ENCODE data around the gene EGFL6.
A peak's percentile ranks its signal among the peaks of the same experiment; 100 is the strongest.
"Not testable (repeated sequence)": the region's sequence is repeated elsewhere in the genome, so short reads cannot be mapped to it uniquely, and the experiment has no call there.

EGFL6 gene

DNA sequence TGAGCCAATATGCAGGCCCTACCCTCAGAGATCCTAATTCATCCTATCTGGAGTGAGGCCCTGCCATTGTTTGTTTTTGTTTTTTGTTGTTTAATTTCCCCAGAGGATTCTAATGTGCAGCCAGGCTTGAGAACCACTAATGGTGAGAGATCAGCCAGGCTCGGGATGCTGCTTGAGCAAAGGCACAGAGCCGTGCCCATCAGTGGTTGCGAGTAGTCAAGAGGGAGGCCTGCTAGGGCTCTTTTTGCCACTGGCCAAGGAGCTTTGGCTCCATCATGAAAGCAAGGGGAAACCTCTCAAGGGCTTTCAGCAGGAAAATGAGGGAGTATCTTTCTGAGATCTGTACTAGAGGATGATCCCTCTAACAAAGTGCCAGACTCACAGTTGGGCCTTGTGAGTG is 86.3 kb downstream of the EGFL6 start:
- no peak for DNase-seq

DNA sequence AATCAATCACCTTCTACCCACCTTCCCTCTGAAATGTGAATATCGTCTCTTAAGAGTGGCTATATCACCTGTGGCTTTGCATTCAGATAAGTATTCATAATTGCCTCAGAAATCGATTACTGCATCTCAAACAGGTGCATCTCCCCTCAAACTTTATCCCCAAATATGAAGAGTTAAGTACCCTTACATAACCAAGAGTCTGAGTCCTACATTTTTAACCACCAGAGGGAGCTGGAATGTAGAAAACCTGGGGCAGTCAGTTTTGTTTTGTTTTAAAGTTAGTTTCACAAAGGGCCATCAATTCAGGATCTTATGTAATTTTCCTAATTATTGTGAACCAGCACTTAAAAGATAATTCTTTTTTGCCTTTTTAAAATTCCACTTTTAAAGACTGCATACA is 89.2 kb downstream of the EGFL6 start:
- no peak for DNase-seq

DNA sequence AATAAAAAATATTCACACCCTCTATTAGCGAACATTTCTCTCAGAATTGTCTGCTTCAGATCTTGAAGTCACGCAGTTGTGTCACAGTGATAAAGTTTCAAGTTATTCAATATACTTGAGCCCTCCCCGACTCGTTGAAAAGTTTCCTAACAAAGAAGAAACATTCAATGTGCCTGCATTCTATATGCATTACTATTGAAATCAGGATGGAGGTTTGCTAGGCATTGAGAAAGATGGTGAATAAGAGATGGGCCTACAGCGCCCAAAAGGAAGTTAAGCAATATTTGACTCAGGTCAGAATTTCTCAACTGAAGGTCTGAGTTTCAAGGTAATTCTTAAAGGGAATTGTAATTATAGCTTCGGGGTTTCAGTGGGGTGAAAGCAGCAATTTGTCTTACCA is 89.7 kb downstream of the EGFL6 start:
- no peak for DNase-seq

DNA sequence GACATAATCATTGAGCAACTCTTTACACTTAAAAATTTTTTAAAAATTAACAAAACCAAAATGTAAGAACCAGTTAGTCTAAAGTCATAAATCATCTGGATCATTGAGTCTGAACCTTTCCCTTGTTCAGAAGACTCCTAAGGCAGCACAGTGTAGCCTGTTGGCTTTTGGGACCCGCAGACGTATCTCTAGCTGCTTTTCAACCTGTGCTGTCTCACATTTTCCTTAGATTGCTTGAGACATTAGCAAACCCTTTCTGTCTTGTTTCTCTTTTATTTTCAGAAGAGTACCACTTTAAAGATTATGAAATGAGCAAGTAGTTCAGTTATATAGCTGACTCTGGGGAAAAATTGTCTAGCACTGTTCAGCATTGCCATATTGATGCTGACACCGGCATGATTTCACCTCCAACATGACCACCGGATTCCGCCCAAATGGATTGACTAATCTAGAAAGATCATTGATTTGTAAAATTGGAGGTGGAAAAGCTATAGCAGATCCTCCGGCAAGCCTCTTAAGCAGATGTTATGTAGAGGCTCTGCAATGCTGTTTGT is 92.4 kb downstream of the EGFL6 start:
- DNase-seq, result no peak

DNA sequence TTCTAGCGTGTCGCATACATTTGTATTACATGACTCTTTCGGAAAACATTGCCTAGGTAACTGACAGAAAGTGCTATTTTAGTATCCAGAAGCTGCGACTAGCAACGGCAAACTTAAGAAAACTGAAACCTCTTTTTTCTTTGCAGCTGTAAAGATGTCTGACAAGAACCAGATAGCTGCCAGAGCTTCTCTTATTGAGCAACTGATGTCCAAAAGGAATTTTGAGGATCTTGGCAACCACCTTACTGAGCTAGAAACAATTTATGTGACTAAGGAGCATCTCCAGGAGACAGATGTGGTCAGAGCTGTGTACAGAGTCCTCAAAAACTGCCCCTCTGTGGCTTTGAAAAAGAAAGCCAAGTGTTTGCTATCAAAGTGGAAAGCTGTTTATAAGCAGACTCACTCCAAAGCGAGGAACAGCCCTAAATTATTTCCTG is 93.0 kb downstream of the EGFL6 start:
- no peak for DNase-seq

DNA sequence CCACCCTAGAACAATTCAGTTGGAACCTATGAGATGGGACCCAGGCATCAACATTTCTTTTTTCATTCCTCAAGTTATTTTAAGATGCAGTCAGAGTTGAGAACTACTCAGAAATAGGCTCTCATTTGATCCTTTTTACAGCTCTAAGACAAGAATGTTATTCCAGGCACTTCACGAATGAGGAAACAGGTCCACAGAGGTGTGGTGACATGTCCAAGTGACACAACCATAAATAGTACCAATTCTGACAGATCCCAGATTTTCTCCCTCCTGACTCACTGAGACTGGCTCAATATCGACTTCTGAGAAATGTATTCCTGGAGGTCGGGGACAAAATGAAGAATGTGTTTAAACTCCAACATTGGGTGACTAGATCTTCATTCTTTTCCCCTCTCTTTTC is 94.6 kb downstream of the EGFL6 start:
- DNase-seq, result no peak

DNA sequence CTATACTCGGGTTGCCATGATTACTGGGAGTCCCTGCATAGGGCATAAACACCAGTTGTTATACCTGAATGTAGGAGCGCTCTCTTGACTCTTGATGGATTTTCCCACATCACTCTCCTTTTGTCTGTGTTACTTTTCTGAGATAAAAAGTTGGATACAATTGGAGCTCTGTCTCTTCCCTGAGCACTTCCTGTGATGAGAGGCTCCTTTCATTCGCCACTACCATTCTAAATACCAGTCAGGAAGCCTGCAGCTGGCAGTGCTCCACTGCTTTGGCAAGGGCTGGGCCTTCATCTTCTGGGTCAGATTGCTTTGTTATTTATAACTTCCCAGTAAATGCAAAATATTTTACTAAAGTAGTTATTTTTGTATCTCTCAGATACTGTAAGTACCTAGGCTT is 97.4 kb downstream of the EGFL6 start:
- DNase-seq, result no peak

DNA sequence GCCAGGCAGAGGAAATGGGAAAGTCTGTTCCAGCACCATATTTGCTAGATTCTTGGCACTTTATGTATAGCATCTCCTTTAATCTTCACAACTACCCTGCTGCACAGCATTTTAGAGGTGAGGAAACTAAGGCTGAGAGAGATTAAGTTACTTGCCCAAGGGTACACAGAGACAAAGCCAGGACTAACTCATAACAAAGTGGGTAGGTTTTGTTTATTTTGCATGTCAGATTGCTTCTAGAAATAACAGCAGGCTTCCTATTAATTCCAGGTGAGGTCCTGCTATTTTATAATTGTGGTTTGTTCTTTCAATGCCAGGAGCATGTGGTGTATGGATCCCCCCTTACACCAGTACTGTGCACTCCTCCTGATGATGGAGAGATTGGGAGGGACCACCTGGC is 98.5 kb downstream of the EGFL6 start:
- DNase-seq, result no peak

DNA sequence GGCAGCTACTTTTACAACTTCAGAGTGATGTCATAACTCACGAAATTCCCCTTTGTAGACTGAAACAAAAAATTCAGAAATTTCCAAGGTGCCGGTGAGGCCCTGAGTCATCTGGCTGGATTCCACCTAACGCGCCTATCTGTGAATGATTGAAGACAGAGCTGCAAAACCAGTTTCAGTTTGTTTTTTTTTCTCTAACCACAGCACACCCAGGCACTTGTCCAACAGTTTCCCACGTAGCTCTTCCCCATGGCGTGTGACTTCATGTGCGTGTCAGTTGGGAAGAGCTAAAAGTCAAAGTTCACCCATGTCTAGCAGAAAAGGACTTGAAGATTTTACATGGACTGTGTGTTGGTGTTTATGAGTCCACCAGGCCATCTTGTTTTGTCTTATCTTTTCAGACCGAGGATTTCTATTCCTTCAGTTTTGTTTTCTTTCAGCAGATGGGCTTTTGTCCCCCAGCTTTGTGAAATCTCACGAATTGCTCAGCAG is 99.9 kb downstream of the EGFL6 start:
- peak; percentile 14 for DNase-seq

DNA sequence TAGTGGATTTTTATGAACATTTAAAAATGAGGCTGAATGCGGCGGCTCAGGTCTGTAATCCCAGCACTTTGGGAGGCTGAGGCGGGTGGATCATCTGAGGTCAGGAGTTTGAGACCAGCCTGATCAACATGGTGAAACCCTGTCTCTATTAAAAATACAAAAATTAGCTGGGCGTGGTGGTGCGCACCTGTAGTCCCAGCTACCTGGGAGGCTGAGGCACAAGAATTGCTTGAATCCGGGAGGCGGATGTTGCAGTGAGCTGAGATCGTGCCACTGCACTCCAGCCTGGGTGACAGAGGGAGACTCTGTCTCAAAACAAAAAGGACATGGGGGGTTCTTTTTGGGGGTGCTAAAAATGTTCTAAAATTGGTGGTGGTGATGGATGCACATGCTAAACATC is 100.4 kb downstream of the EGFL6 start:
- not testable (repeated sequence) for DNase-seq

DNA sequence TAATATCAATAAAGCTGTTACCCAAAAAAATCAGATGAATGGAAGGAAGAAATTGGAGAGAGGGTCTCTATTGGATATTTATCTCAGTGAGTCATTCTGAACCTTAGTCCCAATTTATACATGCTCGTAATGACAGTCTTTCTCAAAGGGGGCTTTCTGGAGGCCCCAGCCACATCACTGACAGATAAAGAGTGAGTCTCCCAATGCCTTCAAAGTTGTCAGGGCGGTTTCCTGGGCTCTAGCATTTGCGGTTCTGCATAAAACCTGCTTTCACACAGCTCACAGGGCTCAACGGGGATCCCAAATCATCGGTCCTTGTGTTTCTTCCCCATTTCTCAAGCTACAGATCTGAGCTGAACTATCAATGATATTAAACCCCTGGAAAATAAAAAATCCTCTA is 100.8 kb downstream of the EGFL6 start:
- no peak for DNase-seq

DNA sequence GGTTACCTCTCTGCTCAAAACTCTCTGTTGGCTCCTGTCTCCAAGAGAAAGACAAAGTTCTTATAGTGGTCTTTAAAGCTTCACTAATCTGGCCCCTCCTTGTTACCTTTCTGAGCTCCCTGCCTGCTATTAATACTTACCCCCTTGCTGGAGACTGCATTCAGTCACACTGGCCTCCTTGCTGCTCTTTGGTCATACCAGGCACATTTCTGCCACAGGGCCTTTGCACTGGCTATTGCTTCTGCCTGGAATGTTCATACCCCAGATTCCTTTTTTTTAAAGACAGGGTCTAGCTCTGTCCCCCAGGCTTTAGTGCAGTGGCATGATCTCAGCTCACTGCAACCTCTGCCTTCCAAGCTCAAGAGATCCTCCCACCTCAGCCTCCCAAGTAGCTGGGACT is 103.6 kb downstream of the EGFL6 start:
- DNase-seq, result no peak

DNA sequence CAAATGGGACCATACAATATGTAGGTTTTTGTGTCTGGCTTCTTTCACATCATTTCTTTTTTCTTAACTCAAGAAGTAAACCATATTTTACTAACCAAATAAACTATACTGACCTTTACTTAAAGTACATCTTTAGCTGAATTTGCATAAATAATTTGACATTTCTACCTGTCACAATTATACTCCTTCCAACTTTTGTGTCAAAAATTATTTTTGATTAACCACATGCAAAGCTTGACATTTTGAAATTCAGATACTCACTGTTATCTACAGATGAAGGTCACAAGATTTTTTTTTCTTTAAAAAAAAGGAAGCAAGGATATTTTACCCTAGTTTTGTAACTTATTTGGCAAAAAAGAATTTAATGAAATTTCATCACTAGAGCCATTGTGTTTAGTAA is 107.5 kb downstream of the EGFL6 start:
- no peak for DNase-seq

DNA sequence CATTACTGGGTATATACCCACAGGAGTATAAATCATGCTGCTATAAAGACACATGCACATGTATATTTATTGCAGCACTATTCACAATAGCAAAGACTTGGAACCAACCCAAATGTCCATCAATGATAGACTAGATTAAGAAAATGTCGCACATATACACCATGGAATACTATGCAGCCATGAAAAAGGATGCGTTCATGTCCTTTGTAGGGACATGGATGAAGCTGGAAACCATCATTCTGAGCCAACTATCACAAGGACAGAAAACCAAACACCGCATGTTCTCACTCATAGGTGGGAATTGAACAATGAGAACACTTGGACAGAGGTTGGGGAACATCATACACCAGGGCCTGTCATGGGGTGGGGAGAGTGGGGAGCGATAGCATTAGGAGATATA is 110.3 kb downstream of the EGFL6 start:
- DNase-seq, result not testable (repeated sequence)

DNA sequence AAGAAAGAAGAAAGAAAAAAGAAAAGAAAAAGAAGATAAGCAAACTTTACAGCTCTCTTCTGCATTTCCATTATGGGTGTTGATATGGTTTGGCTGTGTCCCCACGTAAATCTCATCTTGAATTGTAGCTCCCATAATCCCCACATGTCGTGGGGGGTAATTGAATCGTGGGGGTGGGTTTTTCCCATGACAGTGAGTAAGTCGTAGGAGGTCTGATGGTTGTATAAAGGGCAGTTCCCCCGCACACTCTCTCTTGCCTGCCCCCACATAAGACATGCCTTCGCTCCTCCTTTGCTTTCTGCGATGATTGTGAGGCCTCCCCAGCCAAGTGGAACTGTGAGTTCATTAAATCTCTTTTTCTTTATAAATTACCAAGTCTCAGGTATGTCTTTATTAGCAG is 112.2 kb downstream of the EGFL6 start:
- DNase-seq, result no peak
